HG03457 (cell line): ENCODE data around the gene PIN1.
A peak's percentile ranks its signal among the peaks of the same experiment; 100 is the strongest.
"Not testable (repeated sequence)": the region's sequence is repeated elsewhere in the genome, so short reads cannot be mapped to it uniquely, and the experiment has no call there.

Source experiments
- ATAC-seq: cut with Tn5 transposase; IDR thresholded peaks from one replicate; pipeline ENCODE4 v1.9.1; 2021; ENCODE audit warnings: moderate number of reproducible peaks; ENCODE audit not compliant: unreplicated experiment

Gene PIN1

GRCh38 chr19:9834726-9835506 lies at the start of gene PIN1:
PIN1 (plus strand) TSS chr19:9835318; CDS start chr19:9835345, 27 bp downstream.
- ATAC-seq = peak; percentile 85

DNA sequence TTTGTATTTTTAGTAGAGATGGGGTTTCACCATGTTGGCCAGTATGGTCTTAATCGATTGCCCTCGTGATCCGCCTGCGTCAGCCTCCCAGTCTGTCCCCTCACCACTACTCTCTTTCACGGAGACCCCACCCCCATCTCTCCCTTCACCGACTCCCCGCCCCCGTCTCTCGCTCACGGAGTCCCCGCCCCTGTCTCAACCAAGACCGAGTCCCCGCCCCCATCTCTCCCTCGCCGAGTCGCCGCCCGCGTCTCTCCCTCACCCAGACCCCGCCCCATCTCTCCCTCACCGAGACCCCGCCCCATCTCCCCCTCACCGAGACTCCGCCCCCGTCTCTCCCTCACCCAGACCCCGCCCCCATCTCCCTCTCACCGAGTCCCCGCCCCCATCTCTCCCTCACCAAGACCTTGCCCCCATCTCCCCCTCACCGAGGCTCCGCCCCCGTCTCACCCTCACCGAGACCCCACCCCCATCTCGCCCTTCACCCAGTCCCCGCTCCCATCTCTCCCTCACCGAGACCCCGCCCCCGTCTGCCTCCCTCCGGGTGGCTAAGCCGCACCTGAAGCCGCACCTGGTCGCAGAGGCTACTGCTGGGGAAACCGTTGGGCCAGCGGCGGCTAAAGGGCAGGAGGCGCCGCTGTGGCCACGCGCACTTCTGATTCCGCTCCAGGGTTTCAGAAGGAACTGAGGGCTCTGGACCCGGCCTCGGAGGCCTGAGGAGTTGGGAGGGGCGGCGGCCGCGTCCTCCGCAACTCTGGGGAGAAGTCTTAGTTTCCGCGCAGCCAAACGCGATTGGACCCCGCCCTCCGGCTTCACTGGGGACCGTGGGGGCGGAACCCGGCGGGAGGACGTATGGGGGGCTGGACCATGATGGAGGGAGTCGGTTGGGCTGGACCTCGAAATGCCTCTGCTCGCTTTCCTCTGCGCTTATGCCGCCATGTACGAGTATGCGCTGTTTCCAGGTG lies 49.5 kb upstream of the PIN1 start:
- no peak for ATAC-seq

GRCh38 chr19:9786342-9786741 lies 48.8 kb upstream of the PIN1 start:
- no peak for ATAC-seq

- no peak for ATAC-seq
Observed at GRCh38 chr19:9786819-9787218, 48.3 kb upstream of the PIN1 start.

DNA sequence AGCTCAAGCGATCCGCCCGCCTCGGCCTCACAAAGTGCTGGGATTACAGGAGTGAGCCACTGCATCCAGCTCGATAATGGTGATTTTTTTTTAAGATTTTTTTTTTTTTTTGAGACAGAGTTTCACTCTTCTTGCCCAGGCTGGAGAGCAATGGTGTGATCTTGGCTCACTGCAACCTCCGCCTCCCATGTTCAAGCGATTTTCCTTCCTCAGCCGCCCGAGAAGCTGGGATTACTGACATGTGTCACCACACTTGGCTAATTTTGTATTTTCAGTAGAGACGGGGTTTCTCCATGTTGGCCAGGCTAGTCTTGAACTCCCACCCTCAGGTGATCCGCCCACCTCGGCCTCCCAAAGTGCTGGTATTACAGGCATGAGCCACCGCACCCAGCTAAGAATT lies 46.5 kb upstream of the PIN1 start:
- not testable (repeated sequence) for ATAC-seq

GRCh38 chr19:9789066-9789465 lies 46.1 kb upstream of the PIN1 start:
- ATAC-seq = no peak

DNA sequence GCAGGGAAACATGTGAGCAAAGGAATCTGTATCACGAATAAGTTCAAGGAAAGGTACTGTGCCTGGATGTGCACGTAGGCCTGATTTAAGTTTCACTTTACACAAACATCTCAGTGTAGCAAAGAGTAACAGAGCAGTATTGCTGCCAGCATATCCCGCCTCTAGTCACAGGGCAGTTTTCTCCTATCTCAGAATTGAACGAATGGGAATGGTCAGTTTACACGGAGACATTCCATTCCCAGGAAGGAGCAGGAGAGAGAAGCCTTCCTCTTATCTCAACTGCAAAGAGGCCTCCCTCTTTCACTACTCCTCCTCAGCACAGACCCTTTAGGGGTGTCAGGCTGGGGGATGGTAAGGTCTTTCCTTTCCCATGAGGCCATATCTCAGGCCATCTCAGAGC lies 45.5 kb upstream of the PIN1 start:
- ATAC-seq = not testable (repeated sequence)

DNA sequence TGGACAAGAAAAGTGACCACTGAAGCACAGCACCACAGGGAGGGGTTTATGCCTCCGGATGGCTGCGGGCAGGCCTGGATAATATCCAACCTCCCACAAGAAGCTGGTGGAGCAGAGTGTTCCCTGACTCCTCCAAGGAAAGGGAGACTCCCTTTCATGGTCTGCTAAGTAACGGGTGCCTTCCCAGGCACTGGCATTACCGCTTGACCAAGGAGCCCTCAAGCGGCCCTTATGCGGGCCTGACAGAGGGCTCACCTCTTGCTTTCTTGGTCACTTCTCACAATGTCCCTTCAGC lies 44.1 kb upstream of the PIN1 start:
- ATAC-seq = not testable (repeated sequence)

- no peak for ATAC-seq
Observed at GRCh38 chr19:9791552-9792205, 43.4 kb upstream of the PIN1 start.

- no peak for ATAC-seq
Observed at GRCh38 chr19:9792206-9793070, 42.7 kb upstream of the PIN1 start.

DNA sequence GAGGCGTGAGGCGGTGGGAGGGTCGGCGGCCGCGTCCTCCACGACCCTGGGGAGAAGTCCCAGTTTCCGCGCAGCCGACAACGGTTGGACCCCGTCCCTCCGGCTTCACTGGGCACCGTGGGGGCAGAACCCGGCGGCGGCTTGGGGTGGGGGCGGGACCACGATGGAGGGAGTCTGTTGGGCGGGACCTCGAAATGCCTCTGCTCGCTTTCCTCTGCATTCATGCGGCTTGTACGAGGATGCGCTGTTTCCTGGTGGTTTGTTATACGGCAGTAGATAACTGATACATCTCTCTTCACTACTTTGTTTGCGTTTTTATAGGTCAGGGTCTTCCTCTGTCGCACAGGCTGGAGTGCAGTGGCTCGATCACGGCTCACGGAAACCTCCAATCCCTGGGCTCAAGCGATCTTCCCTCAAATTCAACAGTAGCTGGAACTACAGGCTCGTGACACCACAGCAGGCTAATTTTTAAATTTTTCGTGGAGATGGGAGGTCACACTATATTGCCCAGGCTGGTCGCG lies 42.0 kb upstream of the PIN1 start:
- ATAC-seq = no peak

GRCh38 chr19:9796113-9796773 lies 38.9 kb upstream of the PIN1 start:
- no peak for ATAC-seq

GRCh38 chr19:9797871-9798270 lies 37.2 kb upstream of the PIN1 start:
- ATAC-seq = no peak

- ATAC-seq = no peak
Observed at GRCh38 chr19:9799162-9799561, 36.0 kb upstream of the PIN1 start.

DNA sequence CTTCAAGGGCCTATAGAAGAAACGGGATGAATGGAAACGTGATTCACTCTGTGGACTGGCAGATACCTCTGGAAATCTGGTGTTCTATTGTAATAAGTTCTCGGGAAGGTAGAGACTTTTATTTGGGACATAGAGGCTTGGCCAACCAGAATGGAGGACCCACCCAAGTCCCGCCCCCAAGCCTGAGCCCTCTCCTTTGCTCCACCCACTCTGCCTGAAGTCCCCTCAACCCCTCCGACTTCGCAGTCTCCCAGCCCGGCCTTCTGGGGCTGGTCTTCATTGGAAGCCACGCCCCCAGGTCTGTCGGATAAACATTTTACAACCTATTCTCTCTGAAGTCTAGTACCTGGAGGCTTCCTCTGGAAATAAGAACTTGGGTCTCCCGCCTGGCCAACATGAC lies 33.1 kb upstream of the PIN1 start:
- ATAC-seq = no peak

GRCh38 chr19:9806803-9807202 lies 28.3 kb upstream of the PIN1 start:
- no peak for ATAC-seq

DNA sequence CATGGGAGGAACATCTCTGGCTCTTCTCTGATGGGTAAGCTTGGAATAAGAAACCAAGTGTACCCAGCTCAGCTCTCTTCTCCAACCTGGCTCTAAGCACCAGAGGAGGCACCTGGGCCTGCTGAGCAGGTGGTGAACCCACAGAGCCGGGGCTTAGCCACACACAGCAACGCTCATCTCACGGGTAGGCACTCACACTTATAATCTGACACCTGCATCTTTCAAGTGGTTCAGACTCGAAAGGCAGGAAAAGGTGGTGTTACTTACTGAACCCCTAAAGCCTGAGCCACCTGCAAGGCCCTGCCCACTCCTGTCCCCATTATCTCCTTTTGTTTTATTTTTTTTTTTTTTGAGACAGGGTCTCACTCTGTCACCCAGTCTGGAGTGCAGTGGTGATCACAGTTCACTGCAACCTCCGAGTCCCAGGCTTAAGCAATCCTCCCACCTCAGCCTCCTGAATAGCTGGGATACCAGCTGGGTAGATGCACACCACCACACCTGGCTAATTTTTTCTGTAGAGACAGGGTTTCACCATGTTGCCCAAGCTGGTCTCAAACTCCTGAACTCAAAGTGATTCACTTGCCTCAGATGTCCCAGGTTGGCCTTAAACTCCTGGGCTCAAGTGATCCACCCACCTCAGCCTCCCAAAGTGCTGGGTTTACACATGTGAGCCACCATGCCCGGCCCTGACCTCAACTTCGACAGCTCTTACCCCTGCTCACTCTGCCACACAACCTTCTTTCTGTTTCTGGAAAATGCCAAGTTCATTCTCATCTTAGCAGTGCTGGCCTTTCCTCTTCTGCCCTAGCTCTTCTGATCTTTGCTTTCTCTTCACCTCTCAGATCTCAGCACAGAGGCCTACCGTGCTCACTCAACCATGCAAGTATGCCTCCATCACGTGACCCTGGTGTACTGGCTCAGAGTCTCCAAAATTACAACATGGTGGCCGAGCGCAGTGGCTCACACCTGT lies 26.0 kb upstream of the PIN1 start:
- ATAC-seq = no peak

DNA sequence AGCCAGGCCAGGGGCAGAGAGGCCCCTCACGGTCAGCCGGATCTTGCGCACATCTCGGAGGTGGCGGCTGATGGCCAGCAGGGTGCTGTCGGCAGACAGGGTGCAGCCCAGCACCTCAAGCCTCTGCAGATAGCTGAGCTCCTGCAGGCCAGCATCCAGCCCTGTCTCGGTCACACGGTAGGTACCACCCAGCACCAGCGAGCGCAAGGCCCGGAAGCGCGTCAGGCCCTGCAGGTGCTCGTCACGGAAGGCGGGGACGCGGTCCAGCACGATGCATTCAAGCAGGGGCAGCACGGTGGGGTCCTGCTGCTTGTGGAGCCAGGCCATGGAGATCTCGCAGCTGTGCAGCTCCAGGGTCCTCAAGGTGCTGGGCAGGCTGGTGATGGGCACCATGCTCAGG lies 24.0 kb upstream of the PIN1 start:
- ATAC-seq = no peak
